ENCODE measurements around the gene MSH2.

- TF ChIP-seq CTCF (IDR thresholded peaks at IDR 0.05; ENCODE audit: insufficient read depth, low read depth, low read length) = no peak
- TF ChIP-seq EZH2 (IDR thresholded peaks at IDR 0.05; ENCODE audit: insufficient read depth, low read length) = no peak
These were observed 84.5 kb downstream of the MSH2 start for GRCh38 chr2:47487498-47487875.

Data from astrocyte (in vitro differentiated cells and primary cell).